Aorta (tissue), 5 donors: ENCODE results near the gene RNASE11. TPM values are rescaled to one million over a fixed set of nuclear protein-coding genes. Genes with fewer than 3 reads are reported as not detected.
"Not testable (repeated sequence)": the region's sequence is repeated elsewhere in the genome, so short reads cannot be mapped to it uniquely, and the experiment has no call there.

Experiments
- ATAC-seq: fragments of 200-7000 bp; cut with Tn5 transposase; one replicate; pipeline ENCODE4 v1.9.1; 2022; ENCODE audit warnings: moderate library complexity; ENCODE audit not compliant: low FRiP score
- DNase-seq, 2 donors: peaks; one replicate each; pipeline ENCODE4 v3.0.0-alpha.2; 2020
- H3K27ac ChIP-seq, 2 donors: one replicate each; pipeline ENCODE4 v1.5.1; 2013; ENCODE audit warnings: low read length in 2 of 2, mild to moderate bottlenecking in 2 of 2, moderate library complexity in 2 of 2, control low read depth in 1 of 2, inconsistent platforms in 1 of 2, low read depth in 1 of 2
- H3K27me3 ChIP-seq, 2 donors: one replicate each; pipeline ENCODE4 v1.6.1; 2013; ENCODE audit warnings: control low read depth in 1 of 2, low read length in 1 of 2, mild to moderate bottlenecking in 1 of 2, moderate library complexity in 1 of 2; ENCODE audit not compliant: insufficient read depth in 2 of 2, control insufficient read depth in 1 of 2
- H3K36me3 ChIP-seq, 2 donors: one replicate each; pipeline ENCODE4 v1.6.1; 2013; ENCODE audit warnings: control low read depth in 1 of 2, low read length in 1 of 2, mild to moderate bottlenecking in 1 of 2; ENCODE audit not compliant: insufficient read depth in 2 of 2, control insufficient read depth in 1 of 2
- H3K4me1 ChIP-seq, 2 donors: one replicate each; pipeline ENCODE4 v1.6.1; 2013; ENCODE audit warnings: low read length in 2 of 2, control low read depth in 1 of 2, mild to moderate bottlenecking in 1 of 2, moderate library complexity in 1 of 2; ENCODE audit not compliant: insufficient read depth in 2 of 2, control insufficient read depth in 1 of 2
- H3K4me3 ChIP-seq, 2 donors: one replicate each; pipeline ENCODE4 v1.5.1; 2013; ENCODE audit warnings: low read length in 2 of 2, control low read depth in 1 of 2, mild to moderate bottlenecking in 1 of 2
- H3K9me3 ChIP-seq: one replicate; pipeline ENCODE4 v1.6.1; 2013; ENCODE audit warnings: mild to moderate bottlenecking, low read length; ENCODE audit not compliant: control insufficient read depth
- WGBS, 2 donors: extraction: QIAGEN DNeasy Blood & Tissue Kit; methylation state at CpG; one replicate each; pipeline ENCODE4 v1.1.7; 2013; 5-methylcytosine and 5-hydroxymethylcytosine counted together
- intact Hi-C, 2 donors: fragments of 100-400 bp; cut with DNase I; formaldehyde crosslinking; loops; one replicate each; pipeline versions ENCODE4 v1.14.2 to v1.15.0; 2022
- polyA plus RNA-seq, 2 donors: library from polyadenylated mRNA; stranded (reverse); fragments of 200-250 nt; gene quantifications; one replicate each; pipeline ENCODE4 v1.2.3, GENCODE V29; 2013
- total RNA-seq, 2 donors: library from RNA; stranded (reverse); fragmentation: NEBNext Ultra II Directional; extraction: Animal tissue kit (Norgen Biotek cat#: 25700); gene quantifications; one replicate each; pipeline ENCODE4 v1.2.1, GENCODE V29; 2021
- donor health status: healthy with polysubstance abuse.
- donor health status: Bipolar disorder and iron deficiency.
- donor health status: DM: no; HTN: no; CAD: no.
- donor health status: DM: no; HTN: no; CAD: no.
- donor health status: DM: yes; HTN: yes; CAD: no.

RNASE11 gene
- total and polyA plus RNA-seq, 4 donors: not detected

DNA sequence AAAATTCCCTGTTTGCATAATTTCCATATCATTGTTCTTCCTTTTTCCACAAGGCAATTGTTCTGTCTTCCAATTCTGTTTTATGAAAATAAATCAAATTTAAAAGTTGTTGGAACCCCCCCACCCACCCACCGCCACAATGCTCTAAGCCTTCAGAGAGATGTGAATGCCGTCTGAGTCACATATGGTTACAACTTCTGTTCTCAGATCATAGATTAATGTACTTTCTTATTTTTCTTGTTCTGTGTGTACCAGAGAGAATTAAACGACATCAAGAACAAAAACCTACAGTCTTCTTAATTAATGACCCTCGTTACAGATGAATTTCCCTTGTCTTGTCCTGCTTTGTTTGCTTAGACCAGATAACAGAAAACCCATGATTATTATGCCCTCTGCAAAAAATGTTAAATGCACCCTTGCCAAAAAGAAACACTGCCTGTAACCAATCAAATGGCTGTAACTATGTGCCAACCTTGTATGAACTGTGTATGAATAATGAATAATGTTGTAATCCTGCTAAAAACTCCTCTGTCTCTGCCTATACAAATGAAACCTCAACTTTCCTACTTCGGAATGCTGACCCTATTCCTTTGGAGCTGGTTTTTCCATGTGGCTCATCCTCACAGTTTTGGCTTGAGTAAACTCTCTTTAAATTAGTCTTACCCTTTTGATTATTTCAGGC lies 39.7 kb upstream of the RNASE11 start:
- Histone ChIP-seq H3K27ac (no peak overlapping the region), H3K36me3 (no peaks in the 10 kb centered on the region), H3K27me3 (no peaks in the 10 kb centered on the region), H3K4me3 (no peak overlapping the region), H3K4me1 (no peaks in the 10 kb centered on the region), H3K9me3 (no peaks in the 10 kb centered on the region)
- ATAC-seq: no peak
- intact Hi-C loops: loop anchor here in 1 of 2 donors (5.0 kb wide), 1 partner anchor 55 kb away; the partner anchor contains the start of gene RNASE4
- DNase-seq: no peak
- 55% methylated on average over 5 of the region's 5 CpGs for WGBS, 2 donors

DNA sequence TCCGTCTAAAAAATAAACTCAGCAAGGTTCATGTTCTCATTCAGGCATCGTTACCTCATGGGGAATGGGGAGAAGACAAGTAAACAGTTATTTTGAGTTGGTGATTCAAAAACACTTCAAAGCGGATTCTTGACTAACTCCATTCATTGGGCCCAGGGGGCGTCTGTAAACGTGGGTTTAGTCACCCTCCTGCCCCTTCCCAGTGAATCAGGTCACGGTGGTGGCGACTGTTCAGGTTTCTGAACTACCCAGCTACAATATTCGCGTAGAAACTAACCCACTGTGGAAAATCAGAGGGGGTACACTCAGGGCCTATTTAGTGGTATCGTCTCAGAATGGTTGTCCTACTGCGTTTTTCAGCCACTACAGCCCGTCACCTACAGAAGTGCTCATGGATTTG lies 38.5 kb upstream of the RNASE11 start:
- no peaks in the 10 kb centered on the region for H3K27me3 ChIP-seq
- no peak for DNase-seq
- H3K4me1 ChIP-seq: no peaks in the 10 kb centered on the region
- WGBS, 2 donors: 14 to 21% methylated on average over 12 of the region's 12 CpGs
- intact Hi-C loops: loop anchor here in 1 of 2 donors (5.0 kb wide), 1 partner anchor 56 kb away; the partner anchor contains the start of gene RNASE4
- no peaks in the 10 kb centered on the region for H3K36me3 ChIP-seq
- H3K9me3 ChIP-seq: no peaks in the 10 kb centered on the region
- no peak overlapping the region for H3K27ac ChIP-seq
- ATAC-seq: no peak
- no peak overlapping the region for H3K4me3 ChIP-seq

GRCh38 chr14:20624495-20625070 lies 36.8 kb upstream of the RNASE11 start:
- ATAC-seq (peak; percentile 74), DNase-seq (peak in 1 of 2 donors; percentile 80)
- H3K27ac ChIP-seq: peak overlapping the region in 1 of 2 donors; percentile 4
- 6 to 8% methylated on average over 22 of the region's 22 CpGs for WGBS, 2 donors
- H3K36me3 ChIP-seq: no peaks in the 10 kb centered on the region
- H3K4me3 ChIP-seq: peak overlapping the region in 1 of 2 donors; percentile 12
- H3K27me3 ChIP-seq: no peaks in the 10 kb centered on the region
- no peaks in the 10 kb centered on the region for H3K9me3 ChIP-seq
- H3K4me1 ChIP-seq: no peaks in the 10 kb centered on the region
- intact Hi-C loops: loop anchor here in 1 of 2 donors (1.0 to 5.0 kb wide), 2 partner anchors 11 to 58 kb away; partner anchors contain the start of gene RNASE4

DNA sequence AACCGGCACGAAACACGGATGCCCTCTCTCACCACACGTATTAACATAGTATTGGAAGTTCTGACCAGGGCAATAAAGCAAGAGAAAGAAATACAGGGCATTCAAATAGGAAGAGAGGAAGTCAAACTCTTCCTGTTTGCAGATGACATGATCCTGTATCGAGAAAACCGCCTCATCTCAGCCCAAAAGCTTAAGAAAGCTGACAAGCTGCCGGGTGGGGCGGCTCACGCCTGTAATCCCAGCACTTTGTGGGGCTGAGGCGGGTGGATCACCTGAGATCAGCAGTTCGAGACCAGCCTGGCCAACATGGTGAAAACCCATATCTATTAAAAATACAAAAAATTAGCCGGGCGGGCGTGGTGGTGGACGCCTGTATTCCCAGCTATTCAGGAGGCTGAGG lies 36.0 kb upstream of the RNASE11 start:
- WGBS, 2 donors: 42 to 55% methylated on average over 15 of the region's 15 CpGs
- Histone ChIP-seq H3K36me3 (no peaks in the 10 kb centered on the region), H3K9me3 (no peaks in the 10 kb centered on the region), H3K27ac (no peak overlapping the region), H3K4me3 (no peak overlapping the region), H3K27me3 (no peaks in the 10 kb centered on the region), H3K4me1 (no peaks in the 10 kb centered on the region)
- no peak for ATAC-seq
- intact Hi-C loops: no loop called here
- DNase-seq: no peak

DNA sequence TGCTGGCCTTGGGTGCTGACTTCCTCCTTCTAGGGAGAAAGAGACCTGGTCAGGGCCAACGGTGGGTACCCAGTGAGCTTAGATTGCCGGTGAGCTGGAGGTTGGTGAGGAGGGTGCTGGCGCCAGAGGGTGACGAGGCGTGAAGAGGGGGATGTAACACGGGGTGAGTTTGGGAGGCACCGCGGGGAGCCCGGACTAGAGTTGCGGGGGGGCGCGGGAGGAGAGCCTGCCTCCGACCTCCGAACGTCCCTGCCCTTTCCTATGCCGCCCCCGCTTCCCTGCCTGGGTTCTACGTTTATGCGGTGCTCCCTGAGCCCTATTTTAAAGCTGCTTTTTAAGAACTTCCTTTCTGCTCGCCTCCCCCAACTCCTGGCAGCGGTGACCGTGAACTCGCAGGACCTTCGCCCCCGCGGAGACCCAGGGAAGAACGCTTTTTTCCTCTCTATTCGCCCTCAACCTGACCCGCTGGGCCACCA lies 35.1 kb upstream of the RNASE11 start:
- Histone ChIP-seq H3K4me3 (no peak overlapping the region), H3K27me3 (no peaks in the 10 kb centered on the region), H3K4me1 (no peaks in the 10 kb centered on the region), H3K36me3 (no peaks in the 10 kb centered on the region), H3K9me3 (no peaks in the 10 kb centered on the region), H3K27ac (no peak overlapping the region)
- intact Hi-C loops: no loop called here
- 14 to 21% methylated on average over 25 to 29 of the region's 29 CpGs for WGBS, 2 donors
- ATAC-seq: no peak
- no peak for DNase-seq

DNA sequence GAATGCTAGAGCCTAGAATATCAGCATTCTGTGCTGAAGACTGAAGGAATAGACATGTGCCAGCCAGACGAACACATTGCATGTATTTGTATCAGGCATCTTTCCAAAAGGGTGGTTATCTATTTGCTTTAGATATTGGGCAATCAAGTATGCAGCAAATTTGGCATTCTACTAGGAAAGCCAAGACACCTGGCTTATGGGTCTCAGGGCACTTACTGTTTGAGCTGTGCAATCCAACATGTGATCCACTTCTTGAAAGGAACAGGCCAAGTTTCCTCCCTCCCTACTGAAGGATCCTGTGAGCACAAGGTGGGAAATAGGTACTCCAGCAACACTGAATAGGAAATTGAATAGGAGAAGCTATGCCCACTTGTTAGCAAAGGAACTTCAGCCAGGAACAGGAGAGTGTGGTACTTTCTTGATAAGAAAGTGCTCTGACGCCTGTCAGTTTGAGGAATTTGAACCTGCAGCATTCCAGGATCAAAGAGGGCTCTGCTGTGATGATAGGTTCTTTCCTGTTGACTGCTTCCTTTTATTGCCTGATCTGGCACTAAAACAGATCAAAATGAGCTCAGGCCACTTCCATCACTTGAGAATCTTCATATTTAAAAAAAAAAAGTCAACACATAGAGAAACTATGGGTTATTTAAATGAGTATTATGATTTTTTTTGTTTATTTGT lies 33.1 kb upstream of the RNASE11 start:
- no peaks in the 10 kb centered on the region for H3K36me3 ChIP-seq
- ATAC-seq (no peak), DNase-seq (no peak)
- 71 to 72% methylated on average over 2 of the region's 2 CpGs for WGBS, 2 donors
- H3K27me3 ChIP-seq: no peaks in the 10 kb centered on the region
- no peaks in the 10 kb centered on the region for H3K4me1 ChIP-seq
- H3K27ac ChIP-seq: no peak overlapping the region
- H3K9me3 ChIP-seq: no peaks in the 10 kb centered on the region
- intact Hi-C loops: no loop called here
- no peak overlapping the region for H3K4me3 ChIP-seq

DNA sequence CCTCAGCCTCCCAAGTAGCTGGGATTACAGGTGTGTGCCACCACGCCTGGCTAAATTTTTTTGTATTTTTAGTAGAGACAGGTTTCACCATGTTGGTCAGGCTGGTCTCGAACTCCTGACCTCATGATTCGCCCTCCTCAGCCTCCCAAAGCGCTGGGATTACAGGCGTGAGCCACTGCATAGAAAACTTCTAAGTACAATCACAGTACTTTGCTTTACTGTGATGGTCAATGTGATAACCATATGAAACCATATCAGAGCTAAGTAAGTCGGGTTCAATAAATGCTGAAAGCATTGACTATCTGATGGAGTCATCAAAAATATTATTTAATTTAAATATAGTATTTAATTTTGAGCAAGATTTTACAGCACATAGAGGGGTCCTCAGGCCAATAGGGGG lies 31.9 kb upstream of the RNASE11 start:
- intact Hi-C loops: loop anchor here (10.0 kb wide), 2 partner anchors 355 to 365 kb away; partner anchors contain the start of gene METTL17 (in 1 of the 2)

DNA sequence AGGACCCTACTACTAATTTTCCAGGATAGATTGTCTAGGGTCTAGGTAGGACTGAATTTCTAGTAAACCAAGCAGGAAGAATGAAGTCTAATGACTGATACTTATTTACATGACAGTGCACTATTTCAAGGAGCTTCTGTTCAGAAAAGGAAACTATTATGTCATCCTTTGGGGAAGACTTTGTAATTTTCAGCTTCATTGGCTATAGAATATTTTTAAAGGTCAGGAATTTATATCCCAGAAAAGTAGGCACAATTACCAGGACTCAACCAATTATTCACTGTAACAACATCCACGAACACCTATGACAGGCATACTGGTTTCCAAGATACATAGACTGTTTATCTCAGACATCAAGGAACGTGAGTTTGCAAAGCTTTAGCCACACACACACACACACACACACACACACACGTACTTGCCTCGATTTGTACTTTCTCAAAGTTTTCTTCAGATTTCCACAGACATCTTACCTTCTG lies 30.5 kb upstream of the RNASE11 start:
- no peaks in the 10 kb centered on the region for H3K9me3 ChIP-seq
- no peaks in the 10 kb centered on the region for H3K36me3 ChIP-seq
- intact Hi-C loops: loop anchor here (10.0 kb wide), 2 partner anchors 356 to 366 kb away; partner anchors contain the start of gene METTL17 (in 1 of the 2)
- no peak for DNase-seq
- H3K4me1 ChIP-seq: no peaks in the 10 kb centered on the region
- WGBS, 2 donors: 48 to 51% methylated on average over 4 of the region's 4 CpGs
- no peak overlapping the region for H3K4me3 ChIP-seq
- no peaks in the 10 kb centered on the region for H3K27me3 ChIP-seq
- no peak for ATAC-seq
- H3K27ac ChIP-seq: no peak overlapping the region

More for the DNA sequence above, 31.9 kb upstream of the RNASE11 start:
- not testable (repeated sequence) for ATAC-seq, H3K4me1 ChIP-seq, H3K27ac ChIP-seq, H3K9me3 ChIP-seq, H3K4me3 ChIP-seq, H3K27me3 ChIP-seq, DNase-seq, H3K36me3 ChIP-seq
- 82% methylated on average over 6 of the region's 6 CpGs for WGBS, 2 donors
